Activated CD4-positive, CD25-positive, alpha-beta regulatory T cell (primary cell): ENCODE data around the gene BSG.
A peak's percentile ranks its signal among the peaks of the same experiment; 100 is the strongest.
"Not testable (repeated sequence)": the region's sequence is repeated elsewhere in the genome, so short reads cannot be mapped to it uniquely, and the experiment has no call there.

Source experiments
- DNase-seq, 4 experiments: peaks; one replicate each; lab custom pipeline; 2025; lab: John Stamatoyannopoulos, UW

BSG gene

DNA sequence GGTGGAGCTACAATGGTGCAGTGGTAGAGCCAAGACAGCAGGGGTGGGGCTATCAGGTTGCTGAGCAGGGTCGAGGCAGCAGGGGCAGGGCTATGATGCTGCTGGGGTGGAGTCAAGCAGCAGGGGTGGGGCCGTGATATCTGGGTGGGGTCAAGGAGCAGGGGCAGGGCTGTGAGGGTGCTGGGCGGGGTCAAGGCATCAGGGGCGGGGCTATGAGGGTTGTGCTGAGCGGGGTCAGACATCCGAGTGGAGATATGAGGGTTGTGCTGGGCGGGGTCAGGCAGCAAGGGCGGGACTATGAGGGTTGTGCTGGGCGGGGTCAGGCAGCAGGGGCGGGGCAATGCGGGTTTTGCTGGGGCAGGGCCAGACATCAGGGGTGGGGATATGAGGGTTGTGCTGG is 32.0 kb downstream of the BSG start:
- peak in 1 of 4 experiments; percentile 16 for DNase-seq

DNA sequence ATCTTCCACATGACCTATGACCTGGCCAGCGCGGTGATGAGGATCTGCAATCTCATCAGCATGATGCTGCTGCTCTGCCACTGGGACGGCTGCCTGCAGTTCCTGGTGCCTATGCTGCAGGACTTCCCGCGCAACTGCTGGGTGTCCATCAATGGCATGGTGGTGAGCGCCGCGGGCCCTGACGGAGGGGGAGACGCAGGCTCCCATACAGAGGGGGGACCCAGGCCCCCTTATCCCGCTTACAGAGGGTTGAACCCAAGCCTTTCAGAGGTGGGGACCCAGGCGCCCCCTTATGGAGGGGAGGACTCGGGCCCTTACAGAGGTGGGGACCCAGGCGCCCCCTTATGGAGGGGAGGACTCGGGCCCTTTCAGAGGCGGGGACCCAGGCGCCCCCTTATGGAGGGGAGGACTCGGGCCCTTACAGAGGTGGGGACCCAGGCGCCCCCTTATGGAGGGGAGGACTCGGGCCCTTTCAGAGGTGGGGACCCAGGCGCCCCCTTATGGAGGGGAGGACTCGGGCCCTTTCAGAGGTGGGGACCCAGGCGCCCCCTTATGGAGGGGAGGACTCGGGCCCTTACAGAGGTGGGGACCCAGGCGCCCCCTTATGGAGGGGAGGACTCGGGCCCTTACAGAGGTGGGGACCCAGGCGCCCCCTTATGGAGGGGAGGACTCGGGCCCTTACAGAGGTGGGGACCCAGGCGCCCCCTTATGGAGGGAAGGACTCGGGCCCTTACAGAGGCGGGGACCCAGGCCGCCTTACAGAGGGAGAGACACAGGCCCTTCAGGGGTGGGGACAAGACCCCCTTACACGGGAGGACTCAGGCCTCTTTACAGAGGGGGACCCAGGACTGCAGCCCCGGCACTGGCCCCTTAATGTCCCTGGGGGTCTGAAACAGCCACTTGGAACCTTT is 32.9 kb downstream of the BSG start:
- not testable (repeated sequence) for DNase-seq

DNA sequence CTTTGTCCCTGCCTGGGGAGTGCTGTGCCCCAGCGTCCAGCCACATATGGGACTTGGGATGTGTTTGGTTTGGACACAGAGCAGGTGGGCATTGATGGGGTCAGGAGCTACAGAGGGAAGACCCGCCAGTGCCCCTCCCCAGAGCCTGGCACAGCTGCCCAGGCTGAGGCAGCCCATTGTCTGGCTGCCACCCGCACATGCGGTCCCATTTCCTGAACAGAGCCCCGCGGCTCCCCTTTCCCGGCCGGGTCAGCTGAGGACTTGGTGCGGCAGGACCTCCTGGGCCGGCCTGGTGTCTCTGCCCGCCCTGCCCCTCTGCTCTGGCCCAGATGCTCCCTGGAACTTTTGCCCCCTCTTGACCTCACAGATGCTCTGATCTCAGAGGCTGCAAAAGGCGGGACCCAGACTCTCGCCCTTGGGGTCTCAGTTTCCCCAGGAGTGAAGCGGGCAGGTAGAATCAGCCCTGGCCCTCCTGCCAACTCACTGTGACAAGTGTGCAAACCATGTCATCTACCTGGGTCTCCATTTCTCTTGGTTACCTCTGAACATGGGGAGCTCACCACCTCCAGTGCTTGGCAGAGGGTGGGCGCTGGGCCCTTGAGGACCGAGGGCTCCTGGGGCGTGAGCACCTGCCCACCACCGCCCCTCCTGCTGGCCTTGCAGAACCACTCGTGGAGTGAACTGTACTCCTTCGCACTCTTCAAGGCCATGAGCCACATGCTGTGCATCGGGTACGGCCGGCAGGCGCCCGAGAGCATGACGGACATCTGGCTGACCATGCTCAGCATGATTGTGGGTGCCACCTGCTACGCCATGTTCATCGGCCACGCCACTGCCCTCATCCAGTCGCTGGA is 35.1 kb downstream of the BSG start:
- DNase-seq, result no peak

- no peak for DNase-seq
Measured at GRCh38 chr19:608155-609003, 36.0 kb downstream of the BSG start.

GRCh38 chr19:609004-609346 is 36.6 kb downstream of the BSG start:
- no peak for DNase-seq

DNA sequence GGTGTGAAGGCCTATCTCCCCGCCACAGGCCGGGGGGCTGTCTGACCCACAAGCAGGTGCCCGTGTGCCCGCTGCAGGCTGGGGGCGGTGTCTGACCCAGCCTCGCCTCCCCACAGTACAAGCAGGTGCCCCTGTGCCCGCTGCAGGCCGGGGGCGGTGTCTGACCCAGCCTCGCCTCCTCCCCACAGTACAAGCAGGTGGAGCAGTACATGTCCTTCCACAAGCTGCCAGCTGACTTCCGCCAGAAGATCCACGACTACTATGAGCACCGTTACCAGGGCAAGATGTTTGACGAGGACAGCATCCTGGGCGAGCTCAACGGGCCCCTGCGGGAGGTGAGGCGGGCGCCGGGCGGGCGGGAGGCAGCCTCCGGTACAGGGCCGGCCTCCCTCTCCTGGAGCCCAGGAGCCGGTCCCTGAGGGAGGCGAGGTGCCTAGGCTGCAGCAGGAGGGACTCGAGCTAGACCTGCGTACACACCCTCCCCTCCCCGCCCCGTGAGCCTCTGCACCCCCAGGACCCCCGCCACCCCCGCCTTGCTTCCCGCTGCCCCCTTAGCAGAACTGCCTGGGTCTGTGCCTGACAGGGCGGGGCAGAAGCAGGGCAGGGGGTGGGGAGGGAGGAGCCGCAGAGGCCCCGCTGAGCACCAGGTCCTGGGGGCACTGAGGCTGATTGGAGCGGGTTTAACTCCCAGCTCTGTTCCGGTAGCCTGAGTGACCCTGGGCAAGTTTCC is 37.8 kb downstream of the BSG start:
- DNase-seq, result peak in 1 of 4 experiments; percentile 20

DNA sequence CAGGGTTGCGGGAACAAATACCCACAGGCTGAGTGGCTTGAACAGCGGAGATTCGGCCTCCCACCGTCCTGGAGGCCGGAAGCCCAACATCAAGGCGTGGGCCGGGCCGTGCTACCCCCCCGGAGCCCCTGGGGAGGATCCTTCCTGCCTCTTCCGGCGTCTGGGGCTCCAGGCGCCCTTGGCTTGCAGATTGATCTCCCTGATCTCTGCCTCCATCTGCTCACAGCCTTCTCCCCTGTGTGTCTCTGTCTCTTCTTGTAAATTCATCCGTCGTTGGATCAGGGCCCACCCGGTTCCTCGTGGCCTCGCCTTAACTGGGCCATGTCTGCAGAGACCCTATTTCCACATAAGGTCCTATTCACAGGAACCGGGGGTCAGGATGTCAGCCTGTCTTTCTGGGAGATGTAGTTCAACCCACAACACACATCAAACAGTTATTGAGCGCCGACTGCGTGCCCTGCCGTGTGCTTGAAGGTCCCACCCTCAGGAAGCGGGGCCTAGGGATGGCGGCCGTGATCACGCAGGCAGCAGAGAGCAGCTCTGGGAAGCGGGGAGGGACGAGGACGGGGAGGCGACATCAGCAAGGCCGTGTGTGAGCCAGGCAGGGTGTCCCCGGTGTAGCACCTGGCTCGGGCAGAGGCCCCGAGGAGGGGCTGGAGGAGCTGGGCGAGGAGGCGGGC is 38.5 kb downstream of the BSG start:
- DNase-seq, result peak in 2 of 4 experiments; percentile 34 to 42

GRCh38 chr19:611481-611868 is 39.1 kb downstream of the BSG start:
- DNase-seq, result peak in 2 of 4 experiments; percentile 29 to 38

- DNase-seq, result no peak
Measured at GRCh38 chr19:612941-613340, 40.5 kb downstream of the BSG start.

DNA sequence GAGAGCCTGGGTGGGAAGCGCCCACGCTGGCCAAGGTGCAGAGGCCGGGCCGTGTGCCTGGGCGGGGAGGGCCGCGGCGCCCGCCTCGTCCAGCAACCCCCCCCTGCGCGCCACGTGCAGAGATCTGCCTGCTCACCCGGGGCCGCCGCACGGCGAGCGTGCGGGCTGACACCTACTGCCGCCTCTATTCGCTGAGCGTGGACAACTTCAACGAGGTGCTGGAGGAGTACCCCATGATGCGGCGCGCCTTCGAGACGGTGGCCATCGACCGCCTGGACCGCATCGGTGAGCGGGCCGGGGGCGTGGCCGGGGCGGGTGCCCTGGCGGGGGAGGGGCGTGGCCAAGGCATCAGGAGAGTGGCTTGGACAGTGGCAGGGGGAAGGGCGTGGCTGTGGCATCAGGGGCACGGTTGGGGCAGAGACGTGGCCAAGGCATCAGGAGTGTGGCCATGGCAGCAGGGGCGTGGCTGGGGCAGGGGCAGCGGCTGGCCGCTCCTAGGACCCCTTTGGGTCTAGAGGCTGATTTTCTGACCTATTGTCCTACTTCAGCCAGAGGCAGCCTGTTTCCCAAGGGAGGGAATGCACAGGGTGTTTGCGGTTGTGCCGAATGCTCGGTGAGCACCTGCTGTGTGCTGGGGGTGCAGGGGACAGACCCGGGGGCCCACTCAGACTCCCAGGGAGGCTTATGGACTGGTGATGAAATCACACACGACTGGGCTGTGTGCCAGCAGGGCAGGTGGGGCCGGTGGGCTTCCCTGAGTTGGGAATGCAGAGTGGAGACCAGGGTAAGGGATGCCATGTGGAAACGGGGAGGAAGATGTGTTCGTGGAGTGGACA is 41.6 kb downstream of the BSG start:
- no peak for DNase-seq

- no peak for DNase-seq
Measured at GRCh38 chr19:615619-616018, 43.2 kb downstream of the BSG start.

GRCh38 chr19:616062-616700 is 43.8 kb downstream of the BSG start:
- DNase-seq, result no peak

DNA sequence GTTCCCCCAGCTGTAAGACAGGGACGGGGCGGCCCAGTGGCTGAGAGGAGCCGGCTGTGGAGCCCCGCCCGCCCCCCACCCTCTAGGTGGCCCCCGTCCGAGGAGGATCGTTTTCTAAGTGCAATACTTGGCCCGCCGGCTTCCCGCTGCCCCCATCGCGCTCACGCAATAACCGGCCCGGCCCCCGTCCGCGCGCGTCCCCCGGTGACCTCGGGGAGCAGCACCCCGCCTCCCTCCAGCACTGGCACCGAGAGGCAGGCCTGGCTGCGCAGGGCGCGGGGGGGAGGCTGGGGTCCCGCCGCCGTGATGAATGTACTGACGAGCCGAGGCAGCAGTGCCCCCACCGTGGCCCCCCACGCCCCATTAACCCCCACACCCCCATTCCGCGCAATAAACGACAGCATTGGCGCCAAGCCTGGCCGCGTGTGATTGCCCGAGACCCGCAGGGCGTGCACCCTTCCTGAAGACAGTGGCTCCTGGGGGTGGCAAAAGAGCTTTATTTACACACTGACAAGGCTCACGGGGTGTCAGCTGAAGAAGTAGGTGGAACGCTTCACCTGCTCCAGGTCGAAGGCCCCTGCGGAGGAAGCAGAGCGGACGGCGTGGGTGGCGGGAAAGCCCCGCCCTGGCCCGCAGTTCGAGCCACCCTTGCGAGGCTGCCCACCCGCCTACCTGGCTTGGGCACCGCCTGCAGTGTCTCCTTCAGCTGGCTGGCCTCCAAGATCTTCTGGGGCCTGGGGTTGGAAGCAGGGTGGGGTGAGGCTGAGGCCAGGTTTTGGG is 44.5 kb downstream of the BSG start:
- no peak for DNase-seq

GRCh38 chr19:617551-618246 is 45.3 kb downstream of the BSG start:
- no peak for DNase-seq

GRCh38 chr19:618247-618619 is 45.8 kb downstream of the BSG start:
- DNase-seq, result no peak

- no peak for DNase-seq
Measured at GRCh38 chr19:618674-619285, 46.4 kb downstream of the BSG start.

GRCh38 chr19:619286-620002 is 47.0 kb downstream of the BSG start:
- DNase-seq, result no peak
